GM12801 (cell line): ENCODE data around the gene LYRM2.

Experiments used
- TF ChIP-seq, protein P1 (sequence below): IDR thresholded peaks from one replicate; pipeline ENCODE4 v1.5.1; 2011; ENCODE audit warnings: control low read depth; ENCODE audit not compliant: insufficient read length; ENCODE audit errors: extremely low read depth

LYRM2 gene, protein sequence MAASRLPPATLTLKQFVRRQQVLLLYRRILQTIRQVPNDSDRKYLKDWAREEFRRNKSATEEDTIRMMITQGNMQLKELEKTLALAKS

DNA sequence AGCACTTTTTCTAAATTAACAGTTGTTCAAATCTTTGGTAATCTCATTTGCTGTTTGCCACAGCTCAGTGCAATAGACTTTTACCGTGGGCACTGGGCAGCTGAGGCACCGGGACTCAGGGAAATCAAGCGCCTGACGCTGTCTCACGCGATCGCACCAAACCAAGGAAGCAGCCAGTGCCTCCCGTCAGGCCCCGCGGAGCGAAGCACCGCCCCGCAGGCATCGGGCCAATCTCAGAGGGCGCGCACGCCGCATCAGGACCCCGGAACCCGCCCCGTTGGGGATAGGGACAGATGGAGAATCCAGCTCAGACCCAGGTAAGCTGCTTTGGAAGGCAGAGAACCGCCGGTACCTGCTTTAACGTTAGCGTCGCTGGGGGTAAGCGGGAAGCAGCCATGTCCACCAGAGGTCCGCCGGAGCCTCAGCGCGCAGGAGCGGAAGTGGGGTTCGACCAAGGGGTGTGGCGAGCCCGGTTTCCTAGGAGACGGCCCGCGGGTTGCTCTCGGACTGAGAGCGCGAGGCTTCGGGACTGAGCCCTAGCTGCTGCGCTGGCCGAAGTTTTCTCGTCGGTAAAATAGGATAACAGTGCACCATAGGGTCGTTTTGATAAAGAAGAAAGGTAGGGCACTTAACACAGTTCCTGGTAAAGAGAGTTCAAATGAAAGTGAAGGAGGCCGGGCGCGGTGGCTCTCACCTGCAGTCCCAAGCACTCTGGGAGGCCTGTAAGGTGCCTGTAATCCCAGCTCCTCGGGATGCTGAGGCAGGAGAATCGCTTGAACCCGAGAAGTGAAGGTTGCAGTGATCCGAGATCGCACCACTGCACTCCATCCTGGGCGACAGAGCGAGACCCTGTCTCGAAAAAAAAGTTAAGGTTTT, at the start of gene LYRM2:
Gene LYRM2 (minus strand): TSS at position 428 of the 876 bp plus-strand sequence. CDS start 31 bp downstream, at position 397.
- TF ChIP-seq, protein P1, sequence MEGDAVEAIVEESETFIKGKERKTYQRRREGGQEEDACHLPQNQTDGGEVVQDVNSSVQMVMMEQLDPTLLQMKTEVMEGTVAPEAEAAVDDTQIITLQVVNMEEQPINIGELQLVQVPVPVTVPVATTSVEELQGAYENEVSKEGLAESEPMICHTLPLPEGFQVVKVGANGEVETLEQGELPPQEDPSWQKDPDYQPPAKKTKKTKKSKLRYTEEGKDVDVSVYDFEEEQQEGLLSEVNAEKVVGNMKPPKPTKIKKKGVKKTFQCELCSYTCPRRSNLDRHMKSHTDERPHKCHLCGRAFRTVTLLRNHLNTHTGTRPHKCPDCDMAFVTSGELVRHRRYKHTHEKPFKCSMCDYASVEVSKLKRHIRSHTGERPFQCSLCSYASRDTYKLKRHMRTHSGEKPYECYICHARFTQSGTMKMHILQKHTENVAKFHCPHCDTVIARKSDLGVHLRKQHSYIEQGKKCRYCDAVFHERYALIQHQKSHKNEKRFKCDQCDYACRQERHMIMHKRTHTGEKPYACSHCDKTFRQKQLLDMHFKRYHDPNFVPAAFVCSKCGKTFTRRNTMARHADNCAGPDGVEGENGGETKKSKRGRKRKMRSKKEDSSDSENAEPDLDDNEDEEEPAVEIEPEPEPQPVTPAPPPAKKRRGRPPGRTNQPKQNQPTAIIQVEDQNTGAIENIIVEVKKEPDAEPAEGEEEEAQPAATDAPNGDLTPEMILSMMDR, result no peak

DNA sequence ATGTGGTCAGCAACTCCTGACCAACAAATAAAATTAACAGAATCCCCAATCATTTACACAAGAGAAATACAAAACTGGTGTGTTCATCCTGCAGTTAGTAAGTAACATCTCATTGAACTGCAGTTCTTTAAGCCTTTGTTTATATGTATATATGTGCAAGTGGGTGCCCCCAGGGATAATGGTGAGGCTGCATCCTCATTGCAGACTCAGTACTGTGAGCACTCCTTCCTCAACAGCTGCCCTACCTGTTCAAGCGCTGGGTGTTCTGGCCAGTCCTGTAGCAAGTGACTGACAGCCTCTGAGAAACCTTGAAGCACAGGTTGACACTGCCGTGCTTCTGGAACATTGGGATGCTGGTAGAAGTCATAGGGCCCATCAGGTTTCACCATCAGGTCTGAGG, 49.8 kb upstream of the LYRM2 start:
- TF ChIP-seq, protein P1, result no peak

DNA sequence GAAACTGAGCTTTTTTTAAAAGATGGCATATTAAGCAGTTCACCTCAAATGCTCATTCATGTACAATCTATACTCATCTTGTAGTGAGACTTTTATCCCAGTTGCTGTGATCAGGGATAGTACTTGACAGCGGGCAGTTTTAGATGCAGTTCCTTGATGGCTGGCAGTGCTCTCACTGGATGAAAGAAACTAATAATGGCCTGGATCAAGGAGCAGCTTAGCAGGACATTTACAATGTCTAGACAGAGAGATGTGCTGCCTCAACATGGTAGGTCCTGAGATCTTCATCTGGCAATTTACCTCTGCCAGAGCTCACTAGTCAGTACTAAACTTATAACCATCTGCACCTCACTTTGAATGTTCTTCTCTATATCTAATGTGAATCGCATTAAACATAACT, 46.8 kb upstream of the LYRM2 start:
- TF ChIP-seq, protein P1, result no peak

DNA sequence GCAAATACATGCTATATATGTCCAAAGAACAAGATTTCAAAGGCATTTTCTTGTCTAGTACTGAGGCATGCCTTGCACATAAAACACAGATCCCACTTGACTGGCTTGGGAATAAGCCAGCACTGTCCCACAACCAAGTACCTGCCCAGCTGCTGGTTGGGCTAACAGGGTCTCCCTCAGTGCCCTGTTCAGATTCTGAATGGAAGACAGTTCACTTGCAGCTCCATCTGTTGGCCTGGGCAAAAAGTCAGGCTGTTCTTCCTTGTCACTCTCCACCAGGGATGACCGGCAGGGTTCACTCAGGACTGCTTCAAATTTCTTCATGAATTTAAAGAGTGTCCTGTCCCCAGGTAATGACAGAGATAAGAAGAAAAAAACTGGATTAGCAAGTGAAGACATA, 44.4 kb upstream of the LYRM2 start:
- TF ChIP-seq, protein P1, result no peak

DNA sequence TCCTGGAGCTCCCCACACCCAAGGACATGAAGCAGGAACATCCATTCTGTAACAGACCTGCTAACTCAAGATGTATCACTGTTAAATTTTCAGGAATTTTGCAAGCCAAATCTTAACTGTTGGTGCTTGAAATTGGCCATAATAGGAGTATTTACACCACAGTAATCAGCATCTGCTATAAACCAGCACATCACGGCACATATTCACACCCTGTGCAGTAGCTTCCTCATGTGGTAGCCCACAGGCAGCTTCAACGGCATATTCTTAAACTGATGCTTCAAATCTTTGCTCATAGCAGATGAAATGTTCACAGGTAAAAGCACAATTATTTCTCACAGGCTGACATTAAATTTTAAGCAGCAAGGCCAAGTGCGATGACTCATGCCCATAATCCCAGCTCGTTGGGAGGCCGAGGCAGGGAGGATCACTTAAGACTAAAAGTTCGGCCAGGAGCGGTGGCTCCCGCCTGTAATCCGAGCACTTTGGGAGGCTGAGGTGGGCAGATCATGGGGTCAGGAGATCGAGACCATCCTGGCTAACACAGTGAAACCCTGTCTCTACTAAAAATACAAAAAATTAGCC, 43.5 kb upstream of the LYRM2 start:
- TF ChIP-seq, protein P1, result no peak

DNA sequence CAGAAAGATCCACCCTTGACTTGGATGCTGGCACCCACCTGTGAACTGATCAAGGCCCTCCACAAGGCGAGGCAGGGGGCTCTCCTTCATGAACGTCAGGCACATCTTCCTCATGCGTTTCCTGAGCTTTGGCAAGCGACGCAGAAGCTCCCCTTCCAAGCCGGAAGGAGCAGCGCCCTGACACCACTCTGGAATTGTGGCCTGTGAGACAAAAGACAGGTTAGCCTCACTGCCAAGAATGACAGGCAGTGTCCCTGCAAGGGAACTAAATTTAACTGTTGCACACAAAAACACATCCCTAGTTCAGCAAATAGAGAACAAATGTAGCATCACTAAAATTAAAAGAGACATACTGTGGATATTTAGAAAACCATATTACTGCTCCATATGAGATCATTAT, 42.0 kb upstream of the LYRM2 start:
- TF ChIP-seq, protein P1, result no peak

DNA sequence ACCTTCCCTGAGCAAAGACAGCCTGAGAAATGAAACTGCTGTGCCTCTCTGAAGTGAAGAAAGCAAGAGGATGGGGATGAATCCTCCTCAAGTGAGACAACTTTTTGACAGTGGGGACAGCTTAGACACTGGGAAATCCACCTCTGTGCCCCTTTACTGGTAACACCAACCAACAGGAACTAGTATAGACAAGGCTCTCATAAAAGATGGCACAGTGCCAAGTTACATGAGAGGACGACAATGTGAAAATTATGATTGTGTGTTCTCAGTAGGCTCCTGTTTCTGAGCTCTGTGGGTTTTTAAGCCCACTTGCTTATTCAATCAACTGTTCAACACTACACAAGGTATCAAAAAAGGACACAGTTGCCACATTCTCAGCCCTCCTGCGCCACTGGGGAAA, 41.6 kb upstream of the LYRM2 start:
- TF ChIP-seq, protein P1, result no peak
